SK-N-SH treated with all-trans-retinoic acid at 6 μM for 48 hours (cell line): ENCODE measurements around the gene GATC.
A peak's percentile ranks its signal among the peaks of the same experiment; 100 is the strongest.

Source experiments
- ATAC-seq: fragments of 200-7000 bp; cut with Tn5 transposase; 3 replicates; pipeline ENCODE4 v1.9.1; 2020; ENCODE audit warnings: mild to moderate bottlenecking, moderate library complexity
- ARNTL ChIP-seq: fragments of 450-650 bp; formaldehyde crosslinking; IDR thresholded peaks from 2 replicates; pipeline ENCODE4 v1.5.0; 2020; ENCODE audit warnings: low read depth, mild to moderate bottlenecking, moderate library complexity, borderline replicate concordance
- BACH2 ChIP-seq: fragments of 250-450 bp; sonication (Bioruptor Pico); IDR thresholded peaks from 2 replicates; pipeline ENCODE4 v1.9.0; 2021; ENCODE audit warnings: mild to moderate bottlenecking, borderline replicate concordance
- CSDC2 ChIP-seq: fragments of 250-450 bp; sonication (Bioruptor Pico); IDR thresholded peaks from 2 replicates; pipeline ENCODE4 v1.5.0; 2020; ENCODE audit warnings: mild to moderate bottlenecking, moderate library complexity
- CSRNP3 ChIP-seq: fragments of 250-450 bp; sonication (Bioruptor Pico); IDR thresholded peaks from 2 replicates; pipeline ENCODE4 v1.5.1; 2021; ENCODE audit warnings: mild to moderate bottlenecking, moderate library complexity
- GLIS3 ChIP-seq: fragments of 250-450 bp; sonication (Bioruptor Pico); IDR thresholded peaks from 2 replicates; pipeline ENCODE4 v1.5.0; 2020; ENCODE audit warnings: mild to moderate bottlenecking, moderate library complexity
- ISL1 ChIP-seq: fragments of 250-450 bp; sonication (Bioruptor Pico); IDR thresholded peaks from 2 replicates; pipeline ENCODE4 v2.1.2; 2022; ENCODE audit warnings: mild to moderate bottlenecking, moderate library complexity
- PATZ1 ChIP-seq: fragments of 250-450 bp; sonication (Bioruptor Pico); IDR thresholded peaks from 2 replicates; pipeline ENCODE4 v1.8.0; 2020; ENCODE audit warnings: mild to moderate bottlenecking, moderate library complexity, borderline replicate concordance
- POU6F1 ChIP-seq: fragments of 250-450 bp; sonication (Bioruptor Pico); IDR thresholded peaks from 2 replicates; pipeline ENCODE4 v1.8.0; 2021; ENCODE audit warnings: low read depth, mild to moderate bottlenecking, moderate library complexity, borderline replicate concordance
- PPARA ChIP-seq: fragments of 250-450 bp; sonication (Bioruptor Pico); IDR thresholded peaks from 2 replicates; pipeline ENCODE4 v1.5.0; 2020; ENCODE audit warnings: mild to moderate bottlenecking, borderline replicate concordance
- RARB ChIP-seq: fragments of 250-450 bp; sonication (Bioruptor Pico); IDR thresholded peaks from 2 replicates; pipeline ENCODE4 v1.8.0; 2021; ENCODE audit warnings: mild to moderate bottlenecking, moderate library complexity
- SNAI2 ChIP-seq: fragments of 250-450 bp; sonication (Bioruptor Pico); IDR thresholded peaks from 2 replicates; pipeline ENCODE4 v1.5.0; 2020; ENCODE audit warnings: mild to moderate bottlenecking, moderate library complexity
- TCF4 ChIP-seq: fragments of 250-450 bp; sonication (Bioruptor Pico); IDR thresholded peaks from 2 replicates; pipeline ENCODE4 v1.8.0; 2021; ENCODE audit warnings: mild to moderate bottlenecking, moderate library complexity, borderline replicate concordance
- TOX ChIP-seq: fragments of 250-450 bp; sonication (Bioruptor Pico); IDR thresholded peaks from 2 replicates; pipeline ENCODE4 v1.8.0; 2021; ENCODE audit warnings: mild to moderate bottlenecking, moderate library complexity, borderline replicate concordance
- TSHZ2 ChIP-seq: fragments of 250-450 bp; sonication (Bioruptor Pico); IDR thresholded peaks from 2 replicates; pipeline ENCODE4 v1.5.0; 2020; ENCODE audit warnings: mild to moderate bottlenecking, moderate library complexity
- ZC3H10 ChIP-seq: fragments of 250-450 bp; sonication (Bioruptor Pico); IDR thresholded peaks from 2 replicates; pipeline ENCODE4 v1.5.1; 2021; ENCODE audit warnings: mild to moderate bottlenecking, moderate library complexity
- ZFP3 ChIP-seq: fragments of 250-450 bp; sonication (Bioruptor Pico); IDR thresholded peaks from 2 replicates; pipeline ENCODE4 v1.5.0; 2020; ENCODE audit warnings: mild to moderate bottlenecking, moderate library complexity
- ZFP30 ChIP-seq: fragments of 450-650 bp; formaldehyde crosslinking; IDR thresholded peaks from 2 replicates; pipeline ENCODE4 v1.5.0; 2022; ENCODE audit warnings: mild to moderate bottlenecking, moderate library complexity
- ZNF565 ChIP-seq: fragments of 450-650 bp; formaldehyde crosslinking; conservative IDR thresholded peaks from 2 replicates; pipeline ENCODE4 v1.5.0; 2020; ENCODE audit warnings: low read depth, mild to moderate bottlenecking, moderate library complexity
- ZNF70 ChIP-seq: fragments of 450-650 bp; formaldehyde crosslinking; IDR thresholded peaks from 2 replicates; pipeline ENCODE4 v1.5.0; 2020; ENCODE audit warnings: mild to moderate bottlenecking, moderate library complexity
- ZNF8 ChIP-seq: fragments of 450-650 bp; formaldehyde crosslinking; IDR thresholded peaks from 2 replicates; pipeline ENCODE4 v1.5.0; 2020; ENCODE audit warnings: mild to moderate bottlenecking, moderate library complexity

GATC gene

GRCh38 chr12:120399531-120399930, 46.7 kb upstream of the GATC start:
- TF ChIP-seq CSDC2 = no peak
- TF ChIP-seq ZNF565 (CRISPR knock-in tag) = no peak
- TF ChIP-seq ZC3H10 (CRISPR knock-in tag) = no peak
- TF ChIP-seq RARB (CRISPR knock-in tag) = no peak
- no peak for TF ChIP-seq ZFP3 (CRISPR knock-in tag)
- no peak for TF ChIP-seq GLIS3 (CRISPR knock-in tag)
- no peak for TF ChIP-seq SNAI2
- no peak for TF ChIP-seq TCF4 (CRISPR knock-in tag)
- TF ChIP-seq PPARA (CRISPR knock-in tag) = no peak
- no peak for TF ChIP-seq ZFP30 (CRISPR knock-in tag)
- ATAC-seq = peak; percentile 85

GRCh38 chr12:120402217-120402616, 44.0 kb upstream of the GATC start:
- ATAC-seq = peak; percentile 90
- TF ChIP-seq GLIS3 (CRISPR knock-in tag) = no peak
- TF ChIP-seq, all 23 proteins: peak for 0

- no peak for TF ChIP-seq ZNF70
- no peak for TF ChIP-seq CSDC2
- no peak for TF ChIP-seq CSRNP3 (CRISPR knock-in tag)
- no peak for TF ChIP-seq POU6F1 (CRISPR knock-in tag)
- no peak for TF ChIP-seq BACH2
- no peak for TF ChIP-seq RARB (CRISPR knock-in tag)
- TF ChIP-seq TCF4 (CRISPR knock-in tag) = no peak
- TF ChIP-seq ZFP30 (CRISPR knock-in tag) = no peak
- no peak for TF ChIP-seq ZNF8 (CRISPR knock-in tag)
- TF ChIP-seq PATZ1 (CRISPR knock-in tag) = no peak
- no peak for TF ChIP-seq TOX
- no peak for TF ChIP-seq ISL1
- no peak for TF ChIP-seq ZC3H10 (CRISPR knock-in tag)
- TF ChIP-seq PPARA (CRISPR knock-in tag) = no peak
- no peak for TF ChIP-seq ZFP3 (CRISPR knock-in tag)
- no peak for TF ChIP-seq ARNTL
- TF ChIP-seq SNAI2 = no peak
- TF ChIP-seq TSHZ2 (CRISPR knock-in tag) = no peak
- no peak for TF ChIP-seq ZNF565 (CRISPR knock-in tag)
- ATAC-seq = no peak
These were observed 42.4 kb upstream of the GATC start for GRCh38 chr12:120403869-120404268.

GRCh38 chr12:120404271-120404670, 42.0 kb upstream of the GATC start:
- TF ChIP-seq ZFP30 (CRISPR knock-in tag) (no peak), POU6F1 (CRISPR knock-in tag) (no peak), BACH2 (no peak)
- no peak for ATAC-seq
